Neuronal stem cell (in vitro differentiated cells): ENCODE data around the gene LRRC28.

Source experiments
- DNase-seq: peaks from one replicate; pipeline ENCODE4 v3.0.0-alpha.2; 2013; ENCODE audit warnings: low spot score
- H2AFZ ChIP-seq: one replicate; pipeline ENCODE4 v1.6.1; 2013; ENCODE audit warnings: mild to moderate bottlenecking, low read length, inconsistent platforms
- H2AK5ac ChIP-seq: 2 replicates; pipeline ENCODE4 v1.6.1; 2013; ENCODE audit warnings: low read depth, mild to moderate bottlenecking, inconsistent platforms, low read length, moderate library complexity, mixed read lengths
- H2BK120ac ChIP-seq: 2 replicates; pipeline ENCODE4 v1.6.1; 2013; ENCODE audit warnings: low read depth, mild to moderate bottlenecking, inconsistent platforms, low read length, moderate library complexity, mixed read lengths
- H2BK12ac ChIP-seq: one replicate; pipeline ENCODE4 v1.6.1; 2013; ENCODE audit warnings: low read length, inconsistent platforms
- H2BK15ac ChIP-seq: 2 replicates; pipeline ENCODE4 v1.6.1; 2013; ENCODE audit warnings: mild to moderate bottlenecking, low read length, inconsistent platforms, mixed read lengths
- H2BK5ac ChIP-seq: one replicate; pipeline ENCODE4 v1.6.1; 2013; ENCODE audit warnings: inconsistent platforms, mild to moderate bottlenecking, low read length, moderate library complexity
- H3K14ac ChIP-seq: one replicate; pipeline ENCODE4 v1.6.1; 2013; ENCODE audit warnings: low read length, inconsistent platforms
- H3K18ac ChIP-seq: 2 replicates; pipeline ENCODE4 v1.6.1; 2013; ENCODE audit warnings: low read length, inconsistent platforms
- H3K23ac ChIP-seq: 2 replicates; pipeline ENCODE4 v1.6.1; 2013; ENCODE audit warnings: low read depth, mild to moderate bottlenecking, mixed read lengths, low read length, inconsistent platforms; ENCODE audit not compliant: poor library complexity
- H3K27ac ChIP-seq: replicated peaks from 3 replicates; pipeline ENCODE4 v1.5.1; 2013; ENCODE audit warnings: low read length, inconsistent platforms
- H3K27me3 ChIP-seq, 3 experiments: 2 replicates each; pipeline ENCODE4 v1.6.1; 2013; ENCODE audit warnings: low read length in 3 of 3, mild to moderate bottlenecking in 2 of 3, inconsistent platforms in 1 of 3, low read depth in 1 of 3, mixed read lengths in 1 of 3, moderate library complexity in 1 of 3; ENCODE audit not compliant: control insufficient read depth in 3 of 3, insufficient read depth in 3 of 3
- H3K36me3 ChIP-seq, 2 donors: replicated peaks in 1 of 2; 2 replicates each; pipeline ENCODE4 v1.6.1; 2013; ENCODE audit warnings: low read length in 2 of 2; ENCODE audit not compliant: control insufficient read depth in 2 of 2, insufficient read depth in 2 of 2
- H3K4ac ChIP-seq: 2 replicates; pipeline ENCODE4 v1.6.1; 2013; ENCODE audit warnings: inconsistent platforms, mild to moderate bottlenecking, low read length, moderate library complexity
- H3K4me1 ChIP-seq, 2 donors: 1 replicate in 1 of 2; 2 replicates in 1 of 2; pipeline ENCODE4 v1.6.1; 2013; ENCODE audit warnings: low read length in 2 of 2, low read depth in 1 of 2; ENCODE audit not compliant: control insufficient read depth in 2 of 2, insufficient read depth in 1 of 2
- H3K4me2 ChIP-seq: one replicate; pipeline ENCODE4 v1.6.1; 2013; ENCODE audit warnings: mild to moderate bottlenecking, low read length, inconsistent platforms; ENCODE audit not compliant: insufficient read depth, poor library complexity, severe bottlenecking
- H3K4me3 ChIP-seq, 2 donors: 2 replicates each; pipeline ENCODE4 v1.5.1; 2013; ENCODE audit warnings: low read length in 2 of 2, mild to moderate bottlenecking in 2 of 2, inconsistent platforms in 1 of 2, moderate library complexity in 1 of 2
- H3K79me1 ChIP-seq: one replicate; pipeline ENCODE4 v1.6.1; 2013; ENCODE audit warnings: low read depth, mild to moderate bottlenecking, inconsistent platforms, low read length, moderate library complexity
- H3K9ac ChIP-seq: one replicate; pipeline ENCODE4 v1.6.1; 2013; ENCODE audit warnings: mild to moderate bottlenecking, low read depth, low read length, inconsistent platforms; ENCODE audit not compliant: poor library complexity
- H3K9me3 ChIP-seq, 2 donors: replicated peaks in 1 of 2; 2 replicates each; pipeline versions ENCODE3 to v1.6.1; 2013; ENCODE audit warnings: low read length in 2 of 2, mild to moderate bottlenecking in 2 of 2, inconsistent platforms in 1 of 2, low read depth in 1 of 2, mixed read lengths in 1 of 2, moderate library complexity in 1 of 2; ENCODE audit not compliant: control insufficient read depth in 2 of 2, insufficient read depth in 1 of 2
- H4K8ac ChIP-seq: one replicate; pipeline ENCODE4 v1.6.1; 2013; ENCODE audit warnings: low read depth, mild to moderate bottlenecking, inconsistent platforms, low read length, moderate library complexity
- H4K91ac ChIP-seq: one replicate; pipeline ENCODE4 v1.6.1; 2013; ENCODE audit warnings: low read length, low read depth, mild to moderate bottlenecking, inconsistent platforms; ENCODE audit not compliant: poor library complexity
- WGBS, 2 donors: extraction: QIAGEN DNeasy Blood & Tissue Kit; methylation state at CpG; one replicate each; pipeline ENCODE4 v1.1.7; 2013; ENCODE audit warnings: missing lambda C conversion rate in 2 of 2, mixed read lengths in 1 of 2; ENCODE audit not compliant: insufficient read length in 2 of 2, insufficient replicate concordance in 1 of 2; ENCODE audit errors: extremely low coverage in 2 of 2; 5-methylcytosine and 5-hydroxymethylcytosine counted together

The LRRC28 gene

GRCh38 chr15:99296386-99296785 is 45.1 kb downstream of the LRRC28 start:
- Histone ChIP-seq H2BK12ac (no peak overlapping the region), H3K4me2 (no peak overlapping the region), H3K36me3 (no peaks in the 10 kb centered on the region), H3K27ac (no peak overlapping the region), H4K91ac (no peak overlapping the region), H2AFZ (no peak overlapping the region), H2BK5ac (no peak overlapping the region), H3K4me3 (no peak overlapping the region), H2BK120ac (no peak overlapping the region), H3K23ac (no peak overlapping the region), H3K79me1 (no peaks in the 10 kb centered on the region), H3K14ac (no peak overlapping the region), H4K8ac (no peak overlapping the region), H3K27me3 (no peaks in the 10 kb centered on the region), H3K9me3 (peaks cover 3 to 24% of the 10 kb centered on the region in 2 donors), H2BK15ac (no peak overlapping the region), H3K18ac (no peak overlapping the region), H2AK5ac (no peak overlapping the region), H3K4me1 (no peaks in the 10 kb centered on the region), H3K4ac (no peak overlapping the region), H3K9ac (no peak overlapping the region)
- DNase-seq = no peak
- no CpG with 5 or more reads among the region's 2 CpGs for WGBS, 2 donors

GRCh38 chr15:99303907-99304306 is 52.6 kb downstream of the LRRC28 start:
- WGBS, 2 donors = no CpG with 5 or more reads among the region's 4 CpGs

GRCh38 chr15:99305761-99306505 is 54.7 kb downstream of the LRRC28 start:
- Histone ChIP-seq H3K4me2 (no peak overlapping the region), H3K23ac (no peak overlapping the region), H2BK15ac (no peak overlapping the region), H4K91ac (no peak overlapping the region), H3K9me3 (no peaks in the 10 kb centered on the region), H4K8ac (no peak overlapping the region), H2BK120ac (no peak overlapping the region), H3K9ac (no peak overlapping the region), H2AK5ac (no peak overlapping the region), H3K27me3 (no peaks in the 10 kb centered on the region), H2BK12ac (no peak overlapping the region), H2AFZ (peak overlapping the region; percentile 7), H3K4me3 (no peak overlapping the region), H3K79me1 (no peaks in the 10 kb centered on the region), H3K36me3 (no peaks in the 10 kb centered on the region), H3K4me1 (peaks cover 9 to 11% of the 10 kb centered on the region in 2 donors), H3K14ac (no peak overlapping the region), H2BK5ac (no peak overlapping the region), H3K18ac (no peak overlapping the region), H3K4ac (no peak overlapping the region), H3K27ac (no peak overlapping the region)
- no CpG with 5 or more reads among the region's 8 CpGs for WGBS, 2 donors
- peak; percentile 17 for DNase-seq

More at GRCh38 chr15:99303907-99304306, 52.6 kb downstream of the LRRC28 start:
- H2AFZ ChIP-seq = no peak overlapping the region
- no peak overlapping the region for H4K91ac ChIP-seq
- no peak overlapping the region for H3K27ac ChIP-seq
- no peaks in the 10 kb centered on the region for H3K9me3 ChIP-seq
- H2BK5ac ChIP-seq = no peak overlapping the region
- H2BK120ac ChIP-seq = no peak overlapping the region
- no peak overlapping the region for H3K4me3 ChIP-seq
- no peak overlapping the region for H3K9ac ChIP-seq
- no peak overlapping the region for H3K18ac ChIP-seq
- DNase-seq = no peak
- H2BK12ac ChIP-seq = no peak overlapping the region
- no peaks in the 10 kb centered on the region for H3K27me3 ChIP-seq
- H3K36me3 ChIP-seq = no peaks in the 10 kb centered on the region
- no peak overlapping the region for H3K4me2 ChIP-seq
- H4K8ac ChIP-seq = no peak overlapping the region
- H3K23ac ChIP-seq = no peak overlapping the region
- H2BK15ac ChIP-seq = no peak overlapping the region
- H2AK5ac ChIP-seq = no peak overlapping the region
- H3K79me1 ChIP-seq = no peaks in the 10 kb centered on the region
- peaks cover 9 to 11% of the 10 kb centered on the region in 2 donors for H3K4me1 ChIP-seq
- no peak overlapping the region for H3K14ac ChIP-seq
- no peak overlapping the region for H3K4ac ChIP-seq

GRCh38 chr15:99306694-99307338 is 55.5 kb downstream of the LRRC28 start:
- H3K79me1 ChIP-seq = no peaks in the 10 kb centered on the region
- H3K14ac ChIP-seq = no peak overlapping the region
- H3K4ac ChIP-seq = no peak overlapping the region
- H4K91ac ChIP-seq = no peak overlapping the region
- no peak overlapping the region for H3K4me3 ChIP-seq
- H2BK12ac ChIP-seq = no peak overlapping the region
- no CpG with 5 or more reads among the region's 8 CpGs for WGBS, 2 donors
- H2BK5ac ChIP-seq = no peak overlapping the region
- no peak overlapping the region for H3K9ac ChIP-seq
- H3K4me2 ChIP-seq = peak overlapping the region; percentile 34
- peak overlapping the region; percentile 11 for H3K27ac ChIP-seq
- no peaks in the 10 kb centered on the region for H3K36me3 ChIP-seq
- H3K18ac ChIP-seq = no peak overlapping the region
- no peaks in the 10 kb centered on the region for H3K27me3 ChIP-seq
- peak; percentile 48 for DNase-seq
- H4K8ac ChIP-seq = no peak overlapping the region
- peaks cover 9 to 11% of the 10 kb centered on the region in 2 donors for H3K4me1 ChIP-seq
- no peak overlapping the region for H3K23ac ChIP-seq
- H2BK15ac ChIP-seq = no peak overlapping the region
- H3K9me3 ChIP-seq = no peaks in the 10 kb centered on the region
- no peak overlapping the region for H2AK5ac ChIP-seq
- H2AFZ ChIP-seq = no peak overlapping the region
- no peak overlapping the region for H2BK120ac ChIP-seq
